Stimulated activated CD8-positive, alpha-beta memory T cell treated with anti-CD3 and anti-CD28 coated beads, Interleukin-7, amount 100 ng/mL, for 1 hour (primary cell): ENCODE measurements around the gene MAL.

Experiments
- DNase-seq, 2 donors: peaks; one replicate each; pipeline ENCODE4 v3.0.0-alpha.2; 2020; ENCODE audit warnings: low read depth in 2 of 2

MAL gene

GRCh38 chr2:95061601-95062183 is 36.2 kb downstream of the MAL start:
- DNase-seq: no peak

GRCh38 chr2:95062242-95063085 is 37.0 kb downstream of the MAL start:
- DNase-seq: no peak

GRCh38 chr2:95063086-95063958 is 37.8 kb downstream of the MAL start:
- DNase-seq: no peak

- DNase-seq: no peak
Observed at GRCh38 chr2:95068256-95068655, 42.7 kb downstream of the MAL start.

- DNase-seq: no peak
Observed at GRCh38 chr2:95069465-95069864, 44.0 kb downstream of the MAL start.

- no peak for DNase-seq
Observed at GRCh38 chr2:95071856-95072255, 46.3 kb downstream of the MAL start.

GRCh38 chr2:95072424-95072823 is 46.9 kb downstream of the MAL start:
- no peak for DNase-seq

GRCh38 chr2:95073856-95074662 is 48.6 kb downstream of the MAL start:
- no peak for DNase-seq

- DNase-seq: peak in 1 of 2 donors; percentile 27
Observed at GRCh38 chr2:95074663-95075439, 49.3 kb downstream of the MAL start.

GRCh38 chr2:95075440-95076132 is 50.1 kb downstream of the MAL start:
- no peak for DNase-seq

GRCh38 chr2:95076705-95077529 is 51.4 kb downstream of the MAL start:
- DNase-seq: peak; percentile 68 to 83

GRCh38 chr2:95077530-95077825 is 52.0 kb downstream of the MAL start:
- no peak for DNase-seq

GRCh38 chr2:95077861-95078603 is 52.5 kb downstream of the MAL start:
- no peak for DNase-seq

- no peak for DNase-seq
Observed at GRCh38 chr2:95079199-95079683, 53.7 kb downstream of the MAL start.

GRCh38 chr2:95082477-95082876 is 57.0 kb downstream of the MAL start:
- no peak for DNase-seq

- no peak for DNase-seq
Observed at GRCh38 chr2:95086017-95086416, 60.5 kb downstream of the MAL start.

GRCh38 chr2:95087379-95087778 is 61.9 kb downstream of the MAL start:
- DNase-seq: no peak

GRCh38 chr2:95091885-95092555 is 66.5 kb downstream of the MAL start:
- DNase-seq: no peak
